GM13976 (cell line): Measurements from ENCODE around the gene EIF4A2.
A peak's percentile ranks its signal among the peaks of the same experiment; 100 is the strongest.
"Not testable (repeated sequence)": the region's sequence is repeated elsewhere in the genome, so short reads cannot be mapped to it uniquely, and the experiment has no call there.

Experiments
- DNase-seq: peaks from one replicate; pipeline ENCODE4 v3.0.0; 2012; ENCODE audit warnings: low spot score
- CTCF ChIP-seq: IDR thresholded peaks from 2 replicates; pipeline ENCODE4 v1.5.1; 2012; ENCODE audit warnings: borderline replicate concordance, mild to moderate bottlenecking; ENCODE audit not compliant: insufficient read depth; ENCODE audit errors: extremely low read depth, missing control alignments, control extremely low read depth
- in situ Hi-C: fragments of 300-500 bp; cut with MboI; formaldehyde crosslinking; loops from one replicate; pipeline ENCODE4 v1.12.0; 2022; ENCODE audit warnings: low sequenced_read_pairs, mixed read lengths, inconsistent platforms; ENCODE audit not compliant: unreplicated experiment

EIF4A2 gene

DNA sequence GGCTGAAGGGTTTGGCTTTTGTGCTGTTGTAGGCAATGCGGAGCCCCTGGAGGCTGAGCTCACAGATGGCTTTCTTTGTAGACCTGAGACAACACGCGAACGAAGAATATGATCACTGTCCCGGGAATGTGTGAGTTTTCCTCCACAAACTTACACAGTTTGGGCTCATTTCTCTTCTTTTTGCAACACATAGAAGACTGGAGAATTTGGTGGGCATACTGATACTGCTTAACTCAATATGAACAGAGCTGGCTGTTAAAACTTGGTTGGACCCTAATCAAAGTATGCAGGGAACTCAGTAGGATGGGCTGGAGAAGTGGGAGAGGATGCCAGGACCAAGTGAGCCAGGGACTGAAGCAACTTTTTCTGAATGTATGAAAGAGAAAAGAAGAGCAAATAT, 35.1 kb downstream of the EIF4A2 start:
- DNase-seq, result no peak
- in situ Hi-C loops, result loop anchor here (10.0 kb wide), 1 partner anchor 194 kb away; no protein-coding TSS in a partner anchor
- TF ChIP-seq CTCF, result no peak

DNA sequence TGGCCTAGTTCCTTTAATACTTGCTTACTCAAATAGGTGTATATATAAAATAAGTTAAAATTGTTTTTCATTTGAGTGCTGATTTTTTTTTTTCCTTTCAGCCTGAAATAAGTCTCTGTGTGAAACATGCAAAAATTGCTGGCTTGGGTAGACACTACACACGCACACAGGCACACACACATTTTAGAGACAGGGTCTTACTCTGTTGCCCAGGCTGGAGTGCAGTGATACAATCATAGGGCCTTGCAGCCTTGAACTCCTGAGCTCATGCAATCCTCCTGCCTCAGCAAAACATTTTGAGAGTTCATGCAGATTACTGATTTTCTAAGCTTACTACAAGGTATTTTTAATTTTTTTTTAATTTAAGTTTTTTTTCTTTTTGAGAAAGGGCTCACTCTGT, 35.6 kb downstream of the EIF4A2 start:
- TF ChIP-seq CTCF, result no peak
- no peak for DNase-seq
- in situ Hi-C loops, result loop anchor here (10.0 kb wide), 1 partner anchor 194 kb away; no protein-coding TSS in a partner anchor

- DNase-seq, result peak; percentile 65
- in situ Hi-C loops, result no loop called here
- TF ChIP-seq CTCF, result peak; percentile 53
Observed at GRCh38 chr3:186821429-186822387, 38.3 kb downstream of the EIF4A2 start.

DNA sequence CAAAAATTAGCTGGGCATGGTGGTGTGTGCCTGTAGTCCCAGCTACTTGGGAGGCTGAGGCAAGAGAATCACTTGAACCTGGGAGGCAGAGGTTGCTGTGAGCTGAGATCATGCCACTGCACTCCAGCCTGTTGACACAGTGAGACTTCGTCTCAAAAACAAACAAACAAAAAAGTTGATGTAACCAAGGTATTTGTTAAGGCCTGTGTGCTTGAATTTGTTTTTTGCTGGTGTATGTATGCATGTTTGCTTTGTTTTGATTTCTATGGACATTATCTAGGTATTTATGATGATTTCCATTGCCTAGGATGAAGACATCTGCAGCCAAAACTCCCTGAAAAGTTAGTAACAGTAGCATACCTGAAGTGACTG, 39.0 kb downstream of the EIF4A2 start:
- DNase-seq, in situ Hi-C loops: not testable (repeated sequence)

DNA sequence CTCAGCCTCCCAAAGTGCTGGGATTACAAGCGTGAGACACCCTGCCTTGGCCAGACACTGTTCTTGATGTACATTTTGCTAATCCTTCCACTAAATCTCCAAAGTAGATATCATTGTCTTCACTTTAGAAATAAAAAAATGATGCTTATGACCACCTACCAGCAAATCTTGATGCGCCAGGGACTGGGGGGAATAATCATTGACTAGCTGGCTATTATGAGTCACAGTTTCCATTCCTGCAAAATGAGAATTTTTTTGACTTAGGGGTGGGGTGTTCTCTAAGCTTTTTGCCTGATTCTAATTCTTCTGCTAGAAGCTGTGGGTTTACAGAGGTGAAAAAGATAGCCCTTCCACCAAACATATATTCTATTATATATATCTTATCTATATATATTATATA, 40.0 kb downstream of the EIF4A2 start:
- in situ Hi-C loops, result no loop called here
- no peak for TF ChIP-seq CTCF
- DNase-seq, result no peak

DNA sequence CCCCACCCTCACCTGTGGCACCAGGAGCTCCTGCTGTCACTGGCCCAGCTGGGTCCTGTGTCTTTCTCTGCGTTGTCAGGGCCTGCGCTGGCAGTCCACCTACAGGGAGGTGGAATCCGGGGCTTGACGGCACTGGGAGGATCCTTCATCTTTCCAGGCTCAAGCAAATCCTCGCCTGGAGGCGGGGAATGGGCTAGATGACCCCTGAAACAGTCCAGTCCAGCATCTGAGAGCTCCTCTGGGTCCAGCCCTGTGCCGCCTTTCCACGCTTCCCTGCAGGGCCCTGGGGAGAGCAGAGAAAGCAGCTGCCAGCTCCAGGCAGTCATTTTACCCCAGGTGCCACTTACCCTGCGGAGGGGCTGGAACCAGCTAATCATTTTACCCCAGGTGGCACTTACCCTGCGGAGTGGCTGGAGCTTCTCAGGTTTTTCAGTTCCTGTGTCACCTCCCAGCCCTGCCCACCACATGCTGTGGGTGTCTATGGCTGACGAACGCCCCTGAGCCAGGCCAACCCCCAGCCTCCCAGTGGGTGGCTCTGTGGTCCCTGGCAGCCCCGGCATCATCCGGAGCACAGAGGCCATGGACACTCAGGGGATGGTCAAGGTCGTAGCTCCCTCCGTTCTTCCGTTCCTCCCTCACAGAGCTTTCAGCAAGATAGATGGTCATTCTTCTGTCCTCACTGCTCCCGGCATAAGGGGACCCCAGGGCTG, 41.2 kb downstream of the EIF4A2 start:
- no peak for DNase-seq
- in situ Hi-C loops, result no loop called here
- TF ChIP-seq CTCF, result no peak
